Activated CD4-positive, CD25-positive, alpha-beta regulatory T cell treated with anti-CD3 and anti-CD28 coated beads, Interleukin-2, amount 50 U/mL, for 16 hours (primary cell): ENCODE results near the gene COL15A1.
"Not testable (repeated sequence)": the region's sequence is repeated elsewhere in the genome, so short reads cannot be mapped to it uniquely, and the experiment has no call there.

ENCODE experiments used
- DNase-seq: peaks from one replicate; pipeline ENCODE4 v3.0.0-alpha.2; 2020; ENCODE audit warnings: low read depth, low spot score

COL15A1 gene

DNA sequence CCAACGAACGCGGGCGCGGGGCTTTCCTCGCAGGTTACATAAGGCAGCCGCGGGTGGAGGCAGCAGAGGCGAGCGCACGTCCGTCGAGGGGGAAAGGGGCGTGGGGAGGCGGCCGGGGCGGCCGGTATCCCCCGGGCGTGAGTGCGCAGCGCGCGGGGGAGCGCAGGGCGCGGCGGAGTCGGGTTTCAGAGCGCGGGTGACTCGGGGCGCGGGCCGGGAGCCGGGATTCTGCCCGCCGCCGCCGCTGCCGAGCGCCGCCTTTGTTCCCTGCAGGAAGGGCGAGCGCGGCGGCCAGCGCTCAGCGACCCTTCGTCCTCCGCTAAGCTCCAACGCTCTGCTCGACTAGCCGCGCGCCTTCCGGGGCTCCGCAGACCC is at the start of gene COL15A1:
Gene COL15A1 (plus strand): TSS at position 226 of the 375 bp plus-strand sequence. CDS start 155 bp downstream, outside the sequence.
- no peak for DNase-seq

DNA sequence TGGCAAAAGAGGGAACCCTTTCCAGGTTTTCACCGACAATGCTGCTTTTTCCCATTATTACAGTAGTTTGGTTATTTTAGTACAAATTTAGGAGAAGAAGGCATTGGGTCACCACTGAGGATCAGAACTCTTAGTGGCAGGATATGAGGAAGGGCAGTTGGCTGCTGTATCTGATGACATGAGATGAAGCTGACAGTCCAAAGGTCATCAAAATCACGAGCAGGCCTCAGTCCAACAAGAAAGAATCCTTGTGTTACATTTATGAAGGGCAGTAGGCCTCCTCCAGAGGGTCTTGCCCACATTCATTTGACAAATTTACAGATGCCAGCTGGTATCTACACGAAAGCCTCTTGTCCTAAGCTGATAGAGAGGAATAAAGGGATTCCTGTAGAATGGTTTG is 49.5 kb upstream of the COL15A1 start:
- DNase-seq: no peak

DNA sequence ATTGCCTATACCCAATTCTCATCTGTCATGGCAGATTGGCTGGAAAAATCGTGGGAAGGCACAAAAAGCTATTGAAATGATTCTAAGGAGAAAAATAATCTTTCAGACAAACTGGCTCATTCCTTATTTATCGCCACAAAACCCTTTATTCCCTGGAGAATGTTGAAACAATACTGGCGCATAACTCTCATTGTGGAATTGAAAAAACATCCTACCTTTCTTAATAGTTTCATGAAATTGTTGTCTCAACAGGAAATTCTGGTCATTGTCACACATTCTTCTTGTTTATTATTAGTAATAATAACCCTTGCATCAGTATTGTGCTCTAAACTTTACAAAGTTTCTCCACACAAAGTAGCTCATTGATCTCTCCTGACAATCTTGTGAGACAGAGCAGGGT is 48.9 kb upstream of the COL15A1 start:
- no peak for DNase-seq

DNA sequence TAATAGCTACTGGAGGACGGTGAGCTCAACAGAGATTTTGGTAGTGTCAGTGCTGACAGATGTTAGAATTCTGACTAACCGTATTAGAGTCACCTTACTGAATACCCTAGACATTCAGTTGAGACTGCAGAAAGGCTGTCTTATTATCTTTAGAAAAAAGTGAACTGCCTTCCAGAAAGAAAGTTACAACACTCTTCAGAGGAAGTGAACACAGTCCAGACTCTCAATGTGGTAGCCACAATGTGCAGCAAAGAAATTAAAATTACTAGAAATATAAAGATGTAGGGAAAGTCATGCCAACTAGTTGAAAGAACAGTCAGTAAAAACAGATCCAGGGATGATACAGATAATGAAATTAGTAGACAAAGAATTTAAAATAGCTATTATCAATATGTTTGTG is 47.1 kb upstream of the COL15A1 start:
- no peak for DNase-seq

DNA sequence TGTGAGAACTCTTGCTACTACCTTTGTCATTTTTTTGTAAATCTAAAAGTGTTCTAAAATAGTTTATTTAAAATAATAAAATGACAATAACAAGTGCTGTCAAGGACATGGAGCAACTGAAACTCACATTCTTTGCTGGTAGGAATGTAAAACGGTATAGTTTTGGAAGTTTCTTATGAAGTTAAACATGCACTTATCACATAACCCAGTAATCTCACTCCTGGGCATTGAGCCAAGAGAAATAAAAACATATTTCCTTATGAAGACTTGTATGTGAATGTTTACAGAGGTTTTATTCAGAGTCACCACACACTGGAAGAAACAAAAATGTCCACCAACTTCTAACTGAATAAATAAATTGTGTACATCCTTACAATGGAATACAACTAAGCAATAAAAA is 46.0 kb upstream of the COL15A1 start:
- DNase-seq: no peak

DNA sequence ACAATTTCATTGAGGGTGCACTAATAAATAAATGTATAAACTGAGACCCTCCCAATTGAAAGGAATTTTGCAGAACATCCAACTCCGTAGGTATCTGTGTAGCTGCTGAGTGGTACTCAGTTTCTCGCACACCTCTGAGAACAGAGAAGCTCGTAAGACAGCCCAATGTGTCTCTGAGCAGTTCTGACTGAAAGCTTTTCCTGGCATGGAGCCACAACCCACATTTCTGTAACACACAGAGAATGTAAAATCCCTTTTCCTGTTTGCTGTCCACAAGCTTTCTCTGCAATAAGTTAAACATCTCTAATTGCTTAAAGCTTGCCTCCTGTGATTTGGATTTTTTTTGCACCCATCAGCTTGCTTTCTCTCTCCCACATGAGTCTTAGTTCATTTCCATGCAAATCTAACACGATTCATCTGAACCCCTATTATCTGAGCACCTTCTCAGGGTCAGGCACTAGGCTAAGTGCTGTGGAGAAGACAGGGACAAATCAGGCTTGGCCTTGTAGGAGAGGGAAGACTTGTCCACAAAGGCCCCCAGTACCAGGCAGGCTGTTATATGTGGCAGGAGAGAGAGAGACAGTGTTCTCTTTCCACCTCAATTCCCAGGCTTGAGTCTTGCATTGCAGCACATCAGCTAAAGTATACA is 44.2 kb upstream of the COL15A1 start:
- no peak for DNase-seq

DNA sequence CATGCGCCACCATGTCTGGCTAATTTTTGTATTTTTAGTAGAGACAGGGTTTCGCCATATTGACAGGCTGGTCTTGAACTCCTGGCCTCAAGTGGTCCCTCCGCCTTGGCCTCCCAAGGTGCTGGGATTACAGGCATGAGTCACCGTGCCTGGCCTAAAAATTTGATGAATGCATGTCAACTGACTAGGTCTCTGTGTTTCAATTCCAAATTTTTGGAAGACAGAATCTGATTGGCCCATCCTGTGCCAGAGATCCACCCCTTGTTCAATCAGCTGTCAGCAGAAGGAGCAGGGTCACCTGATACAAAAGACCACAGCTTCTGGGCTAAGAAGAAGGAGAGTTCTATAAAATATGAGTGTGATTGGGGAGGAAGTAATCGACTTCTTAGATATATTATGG is 43.5 kb upstream of the COL15A1 start:
- no peak for DNase-seq

DNA sequence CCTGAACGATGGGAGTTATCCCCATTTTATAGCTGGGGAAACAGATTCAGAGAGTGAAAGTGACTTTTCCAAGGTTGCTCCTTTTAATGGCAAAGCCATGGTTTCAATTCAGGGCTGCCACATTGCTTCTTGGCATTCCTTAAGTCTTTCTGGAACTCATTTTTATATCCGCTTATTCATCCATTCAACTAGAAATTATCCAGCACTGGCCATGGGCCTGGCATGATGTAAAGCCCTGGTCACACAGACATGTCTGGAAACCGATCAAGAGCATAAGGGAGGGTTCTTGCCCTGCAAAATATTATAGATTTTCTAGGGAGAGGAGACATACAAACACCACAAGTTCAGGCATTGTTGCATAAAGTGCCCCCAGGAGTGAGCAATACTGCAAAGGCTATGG is 43.0 kb upstream of the COL15A1 start:
- no peak for DNase-seq

DNA sequence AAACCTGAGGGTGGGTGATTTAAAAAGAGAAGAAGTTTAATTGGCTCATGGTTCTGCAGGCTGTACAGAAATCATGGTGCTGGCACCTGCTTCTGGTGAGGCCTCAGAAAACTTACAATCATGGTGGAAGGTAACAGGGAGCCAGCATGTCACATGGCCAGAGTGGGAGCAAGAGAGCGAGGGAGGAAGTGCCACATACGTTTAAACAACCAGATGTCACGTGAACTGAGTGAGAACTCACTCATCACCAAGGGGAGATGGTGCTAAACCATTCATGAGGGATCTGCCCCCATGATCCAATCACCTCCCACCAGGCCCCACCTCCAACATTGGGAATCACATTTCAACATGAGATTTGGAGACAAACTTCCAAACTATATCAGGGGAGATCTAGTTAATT is 41.9 kb upstream of the COL15A1 start:
- DNase-seq: not testable (repeated sequence)

DNA sequence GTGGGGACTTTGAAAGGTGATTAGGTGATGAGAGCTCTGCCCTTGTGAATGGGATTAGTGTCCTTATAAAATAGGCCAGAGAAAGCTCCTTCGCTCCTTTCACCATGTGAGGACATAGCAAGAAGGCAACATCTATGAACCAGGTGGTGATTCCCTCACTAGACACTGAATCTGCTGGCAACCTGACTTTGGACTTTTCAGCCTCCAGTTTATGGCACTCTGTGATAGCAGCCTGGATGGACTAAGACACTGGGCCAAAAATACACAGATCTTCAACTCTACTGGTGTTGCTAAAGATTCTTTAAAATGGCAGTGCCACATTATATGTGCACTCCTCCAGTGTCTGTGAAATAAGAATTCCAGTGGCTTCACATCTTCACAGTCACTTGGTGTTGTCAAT is 41.2 kb upstream of the COL15A1 start:
- DNase-seq: no peak

DNA sequence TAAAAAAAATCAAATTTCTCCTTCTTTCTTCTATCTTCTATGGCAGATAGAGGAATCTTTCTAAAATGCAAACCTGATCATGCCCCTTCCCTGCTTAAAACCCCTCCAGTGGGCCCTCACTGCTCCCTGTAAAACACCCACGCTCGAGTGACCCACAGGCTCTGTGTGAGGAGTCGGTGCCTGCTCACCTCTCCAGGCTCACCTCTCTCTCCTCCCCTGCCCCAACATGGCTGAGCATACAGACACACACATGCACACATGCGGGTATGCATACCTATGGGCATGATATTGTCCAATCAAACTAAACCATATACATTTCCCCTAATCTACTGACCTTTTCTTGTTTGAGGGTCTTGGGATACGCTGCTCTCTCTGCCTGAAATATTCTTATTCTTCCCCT is 40.8 kb upstream of the COL15A1 start:
- no peak for DNase-seq

DNA sequence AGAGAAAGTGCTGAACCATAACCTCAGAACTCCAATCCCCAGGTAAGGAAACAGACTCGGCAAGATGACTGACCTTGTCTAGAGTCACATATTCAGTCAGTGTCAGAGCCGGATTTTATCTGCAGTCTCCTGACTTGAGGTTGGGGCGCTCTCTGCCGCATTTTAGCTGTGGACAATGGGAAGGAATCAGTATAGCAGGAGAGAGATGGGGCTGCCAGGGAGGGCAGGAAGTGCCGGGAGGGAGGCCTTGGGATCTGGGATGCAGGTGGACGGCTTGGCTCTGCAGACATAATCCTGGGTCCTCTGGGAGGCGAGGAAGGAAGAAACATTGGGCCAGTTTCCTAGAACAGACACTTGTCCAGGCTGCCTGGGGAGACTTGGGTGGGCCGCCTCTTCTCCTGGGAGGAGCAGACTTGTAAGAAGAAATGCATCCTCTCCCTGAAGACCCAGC is 39.7 kb upstream of the COL15A1 start:
- DNase-seq: no peak

DNA sequence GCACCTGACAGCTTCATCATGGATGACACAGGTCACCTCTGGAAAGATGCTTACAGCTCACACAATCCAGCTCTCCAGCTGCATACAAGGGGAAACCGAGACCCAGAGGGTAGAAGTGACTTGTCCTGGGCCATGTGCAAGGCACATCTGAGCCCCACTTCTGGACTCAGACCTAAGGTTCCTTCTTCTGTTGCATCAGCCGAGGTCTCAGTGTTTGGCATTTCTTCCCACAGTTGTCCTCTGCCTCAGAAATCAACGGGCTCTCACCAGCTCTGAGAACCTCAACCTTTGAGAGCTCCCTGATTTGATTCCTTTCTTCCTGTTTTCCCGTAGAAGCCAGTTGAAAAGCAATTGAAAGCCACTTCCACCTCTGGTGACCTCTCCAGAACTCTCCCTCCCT is 38.7 kb upstream of the COL15A1 start:
- no peak for DNase-seq

DNA sequence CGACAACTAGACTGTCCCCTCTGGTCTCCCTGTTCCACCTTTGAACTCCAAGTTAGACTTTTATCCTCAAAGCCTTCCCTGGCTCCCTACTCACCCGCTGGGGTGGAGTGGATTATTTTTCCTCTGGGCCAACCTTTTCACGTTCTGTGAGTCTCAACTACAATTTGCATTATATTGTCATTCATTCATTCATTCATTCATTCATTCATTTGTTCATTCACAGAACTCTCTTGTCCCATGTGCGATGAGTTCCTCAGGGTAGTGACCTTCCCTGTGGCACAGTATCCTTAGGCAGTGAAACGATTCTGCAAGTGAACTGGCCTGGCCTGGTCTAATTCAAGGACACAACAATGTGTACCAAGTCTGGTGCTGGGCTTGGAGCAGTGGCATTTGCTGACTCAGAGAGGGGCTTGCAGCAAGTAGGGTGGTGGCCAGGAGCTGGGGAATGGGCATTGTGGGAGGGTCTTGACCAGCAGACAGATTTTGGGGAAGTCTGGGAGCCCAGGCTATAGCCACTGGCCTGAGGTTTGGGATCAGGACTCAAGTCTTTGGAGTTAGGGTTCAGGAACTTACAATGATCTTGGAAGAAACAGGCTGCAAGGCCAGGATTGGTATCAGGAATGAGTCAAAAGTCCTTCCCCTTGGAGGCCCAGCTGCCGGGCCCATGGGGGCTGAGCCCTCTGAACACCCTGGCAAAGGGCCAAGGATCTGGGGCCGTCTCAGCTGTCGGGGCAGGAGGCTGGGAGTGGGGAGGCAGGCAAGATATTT is 37.2 kb upstream of the COL15A1 start:
- DNase-seq: no peak

DNA sequence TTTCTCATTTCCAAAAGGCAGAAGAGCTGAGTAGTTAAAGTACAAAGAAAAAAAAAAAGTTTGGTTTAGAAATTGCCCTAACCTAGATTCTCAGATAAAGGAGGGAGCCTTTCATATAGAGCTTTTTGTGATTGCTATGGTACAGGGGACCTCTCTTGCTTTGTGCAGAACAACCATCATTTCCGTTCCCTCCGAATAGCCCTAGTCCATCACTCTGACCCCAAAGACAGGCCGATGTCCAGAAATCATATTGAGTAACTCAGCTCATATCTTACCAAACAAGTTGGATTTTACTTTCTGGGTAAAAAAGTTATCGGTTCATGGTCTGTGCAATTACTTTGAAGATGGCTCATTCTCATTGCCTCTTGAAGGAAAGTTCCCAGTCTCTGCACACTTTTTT is 36.7 kb upstream of the COL15A1 start:
- DNase-seq: no peak

DNA sequence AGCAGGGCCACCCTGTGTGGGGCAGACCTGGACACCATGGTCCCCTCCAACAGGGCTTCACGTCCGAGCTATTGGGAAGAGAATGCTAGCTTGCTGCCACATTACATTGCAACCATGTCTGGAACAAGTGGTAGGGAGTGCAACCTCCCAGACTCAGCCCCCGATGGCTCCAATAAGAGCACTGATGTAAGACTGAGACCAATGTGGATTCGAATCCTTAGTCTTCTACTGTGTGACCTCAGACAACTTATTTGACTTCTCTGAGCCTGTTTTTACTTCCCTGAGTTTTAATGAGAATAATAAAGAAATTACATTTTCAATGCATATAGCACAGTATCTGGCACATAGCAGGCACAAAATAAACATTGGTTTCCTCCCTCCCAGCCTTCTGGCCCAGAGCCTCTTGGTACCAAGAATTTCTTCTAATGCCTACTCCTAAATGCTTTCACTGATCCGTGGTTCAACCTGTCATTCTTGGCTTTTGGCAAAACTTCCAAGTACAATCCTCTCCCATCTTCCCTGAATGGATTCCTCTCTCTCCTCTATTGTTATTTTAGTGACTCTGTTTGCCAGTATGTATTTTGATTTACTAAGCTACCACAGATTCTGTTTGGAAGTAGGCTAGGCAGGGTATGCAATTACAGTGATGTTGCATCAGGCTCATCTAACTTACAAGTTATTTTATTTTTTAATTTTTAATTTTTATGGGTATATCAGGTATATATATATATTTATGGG is 34.6 kb upstream of the COL15A1 start:
- DNase-seq: no peak

DNA sequence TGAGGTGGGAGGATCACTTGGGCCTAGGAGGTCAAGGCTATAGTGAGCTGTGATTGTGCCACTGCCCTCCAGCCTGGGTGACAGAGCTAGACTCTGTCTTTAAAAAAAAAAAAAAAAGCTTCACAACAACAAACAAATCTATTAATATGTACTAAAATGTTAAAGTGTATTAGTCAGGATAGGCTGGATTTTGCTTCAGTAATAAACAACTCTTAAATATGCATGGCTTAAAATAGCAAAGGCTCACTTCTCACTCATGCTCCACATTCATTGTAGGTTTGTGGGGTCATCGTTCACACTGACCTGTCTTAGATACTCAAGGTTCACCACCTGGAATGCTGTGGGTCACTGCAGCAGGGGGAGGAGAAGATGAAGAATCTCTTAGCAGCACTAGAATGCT is 33.8 kb upstream of the COL15A1 start:
- no peak for DNase-seq

DNA sequence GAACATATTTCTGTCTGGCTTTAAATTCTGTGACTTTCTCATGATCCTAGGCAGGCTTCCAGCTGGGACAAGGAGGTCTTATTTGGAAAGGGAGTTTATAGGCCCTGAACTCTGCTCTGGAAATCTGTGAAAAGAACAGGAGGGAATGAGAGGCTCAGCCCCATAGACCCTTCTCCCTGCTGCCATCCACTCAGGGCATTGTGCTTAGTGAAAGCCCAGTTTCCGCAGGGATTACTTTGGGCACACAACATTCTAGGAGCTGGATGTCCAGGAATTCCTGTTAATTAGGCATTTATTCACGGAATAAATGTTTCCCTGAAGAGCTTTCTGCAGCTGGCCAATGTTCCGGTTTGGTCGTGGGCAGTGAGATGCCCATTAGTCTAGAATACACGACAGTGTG is 32.7 kb upstream of the COL15A1 start:
- no peak for DNase-seq

DNA sequence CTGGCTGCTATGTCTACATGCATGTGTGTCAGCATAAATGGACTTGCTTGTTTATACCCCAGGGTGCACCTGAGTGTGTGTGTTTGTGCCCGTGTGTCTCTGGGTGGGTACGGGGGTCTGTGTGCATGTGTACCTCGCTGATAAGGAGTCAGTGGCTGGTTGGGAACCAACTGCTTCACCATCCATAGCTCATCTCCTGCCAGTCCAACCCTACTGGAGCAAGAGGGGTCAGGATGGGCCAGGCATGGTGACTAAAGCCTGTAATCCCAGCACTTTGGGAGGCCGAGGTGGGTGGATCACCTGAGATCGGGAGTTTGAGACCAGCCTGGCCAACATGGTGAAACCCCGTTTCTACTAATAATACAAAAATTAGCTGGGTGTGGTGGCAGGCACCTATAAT is 32.0 kb upstream of the COL15A1 start:
- not testable (repeated sequence) for DNase-seq

DNA sequence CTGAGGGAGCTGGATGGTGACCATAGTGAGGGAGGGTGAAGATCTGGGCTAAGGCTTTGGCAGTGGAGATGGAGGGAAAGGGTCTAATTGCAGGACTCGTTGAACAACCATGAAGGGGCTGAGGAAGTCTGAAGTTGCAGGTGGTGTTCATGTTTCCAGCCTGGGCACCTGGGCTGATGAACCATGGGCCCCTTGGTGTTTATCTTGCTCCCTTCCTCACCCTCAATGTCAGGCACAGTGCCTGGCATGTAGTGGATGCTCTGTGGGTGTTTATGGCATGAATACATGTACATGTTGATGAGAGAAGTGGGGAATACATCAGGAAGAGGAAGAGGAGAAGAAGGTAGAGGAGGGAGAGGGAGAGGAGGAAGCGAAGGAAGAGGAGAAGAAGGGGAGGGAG is 31.3 kb upstream of the COL15A1 start:
- no peak for DNase-seq

DNA sequence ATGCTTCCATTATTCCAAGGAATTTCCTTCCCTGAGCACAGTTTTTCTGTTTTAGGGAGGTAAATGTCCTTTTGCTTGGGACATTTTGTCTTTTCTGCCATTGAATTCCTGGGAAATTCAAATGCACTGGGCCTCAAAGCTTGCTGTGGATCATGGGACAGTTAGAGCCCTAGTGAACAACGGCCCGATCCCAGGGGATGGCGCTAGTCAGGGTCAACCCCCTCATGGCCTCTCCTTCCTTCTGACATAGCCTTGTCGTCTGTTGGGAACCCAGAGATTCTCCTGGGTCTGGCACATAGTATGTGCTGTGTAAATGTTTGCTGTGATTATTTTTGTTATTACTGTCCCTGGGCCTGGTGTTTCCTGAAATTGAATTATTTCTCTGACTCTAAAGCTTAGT is 30.7 kb upstream of the COL15A1 start:
- no peak for DNase-seq

DNA sequence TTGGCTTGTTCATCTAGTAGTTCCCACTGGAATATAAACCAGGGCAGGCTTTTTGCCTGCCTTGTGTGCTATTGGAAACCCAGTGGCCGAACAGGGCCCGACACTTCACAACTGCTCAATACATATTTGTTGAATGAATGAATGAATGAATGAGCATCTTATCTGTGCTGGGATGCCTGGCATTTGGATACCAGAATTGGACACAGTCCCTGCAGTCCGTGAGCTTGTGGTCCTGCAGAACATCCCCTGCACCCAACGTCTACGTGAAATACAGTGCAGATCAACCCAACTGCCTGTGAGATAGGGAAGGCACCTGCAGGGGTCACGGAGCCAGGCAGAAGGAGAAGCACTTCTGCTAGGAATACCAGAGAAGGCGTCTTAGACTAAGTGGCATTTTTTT is 30.0 kb upstream of the COL15A1 start:
- no peak for DNase-seq

DNA sequence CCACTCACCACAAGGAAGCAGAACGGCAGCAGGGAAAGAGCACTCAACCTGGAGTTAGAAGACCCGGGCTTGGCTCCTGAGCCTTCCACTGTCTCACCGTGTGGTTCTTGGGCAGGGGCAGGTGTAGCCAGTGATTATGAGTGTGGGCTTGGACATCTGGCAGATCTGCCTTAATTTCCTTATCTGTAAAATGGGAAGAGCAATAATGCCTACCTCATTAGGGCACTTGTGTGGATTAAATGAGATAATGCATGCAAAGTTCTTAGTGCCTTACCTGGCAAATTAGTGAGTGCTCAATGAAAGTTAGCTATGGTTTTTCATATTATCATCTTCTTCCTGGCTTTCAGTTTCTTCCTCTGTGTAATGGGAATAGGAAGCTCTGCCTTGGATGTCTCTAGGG is 28.1 kb upstream of the COL15A1 start:
- no peak for DNase-seq
